ENCODE measurements around the gene GDI1.

The GDI1 gene

GRCh38 chrX:154437971-154438893, 1.3 kb downstream of the GDI1 start:
- no peak for TF ChIP-seq CTCF (IDR thresholded peaks at IDR 0.05; ENCODE audit: low read depth, low read length, missing control alignments)
- H3K27ac ChIP-seq = no peak overlapping the region
- in situ Hi-C loops (cut with HindIII; ENCODE audit: low pct_ligation_motif_present, low sequenced_read_pairs) = no loop called here

GRCh38 chrX:154439841-154440240, 2.9 kb downstream of the GDI1 start:
- in situ Hi-C loops (cut with HindIII; ENCODE audit: low pct_ligation_motif_present, low sequenced_read_pairs) = no loop called here
- Histone ChIP-seq H3K27ac (no peak overlapping the region), H3K27me3 (replicated peaks) (no peaks in the 10 kb centered on the region), H3K36me3 (replicated peaks) (peaks cover 24% of the 10 kb centered on the region), H3K4me3 (ENCODE audit: low read depth, low read length) (no peak overlapping the region)
- no peak for TF ChIP-seq CTCF (IDR thresholded peaks at IDR 0.05; ENCODE audit: low read depth, low read length, missing control alignments)
- DNase-seq = no peak

More at GRCh38 chrX:154437971-154438893, 1.3 kb downstream of the GDI1 start:
- Histone ChIP-seq H3K27me3 (replicated peaks) (no peaks in the 10 kb centered on the region), H3K4me3 (ENCODE audit: low read depth, low read length) (peak overlapping the region; percentile 71), H3K36me3 (replicated peaks) (peaks cover 24% of the 10 kb centered on the region)
- DNase-seq = no peak

- DNase-seq = no peak
- no peak for TF ChIP-seq CTCF (IDR thresholded peaks at IDR 0.05; ENCODE audit: low read depth, low read length, missing control alignments)
- peaks cover 17% of the 10 kb centered on the region for H3K36me3 ChIP-seq (replicated peaks)
- no peaks in the 10 kb centered on the region for H3K27me3 ChIP-seq (replicated peaks)
- in situ Hi-C loops (cut with HindIII; ENCODE audit: low pct_ligation_motif_present, low sequenced_read_pairs) = no loop called here
- H3K4me3 ChIP-seq (ENCODE audit: low read depth, low read length) = no peak overlapping the region
- no peak overlapping the region for H3K27ac ChIP-seq
Measured at GRCh38 chrX:154440623-154441357, 3.8 kb downstream of the GDI1 start.

DNA sequence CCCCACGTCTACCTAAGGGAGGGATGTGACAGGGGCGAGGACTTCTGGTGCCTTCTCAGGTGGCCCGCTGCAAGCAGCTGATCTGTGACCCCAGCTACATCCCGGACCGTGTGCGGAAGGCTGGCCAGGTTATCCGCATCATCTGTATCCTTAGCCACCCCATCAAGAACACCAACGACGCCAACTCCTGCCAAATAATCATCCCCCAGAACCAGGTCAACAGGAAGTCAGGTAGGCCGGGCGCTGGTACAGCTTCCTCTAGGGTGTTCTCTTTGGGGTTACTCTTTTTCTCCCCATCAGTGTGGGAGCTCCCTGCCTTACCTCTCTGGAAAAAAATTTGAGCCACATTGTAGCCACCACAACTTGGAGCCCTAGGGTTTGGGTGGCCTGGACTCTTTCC, 4.6 kb downstream of the GDI1 start:
- no peak for DNase-seq
- Histone ChIP-seq H3K36me3 (replicated peaks) (peaks cover 16% of the 10 kb centered on the region), H3K27ac (no peak overlapping the region), H3K4me3 (ENCODE audit: low read depth, low read length) (no peak overlapping the region), H3K27me3 (replicated peaks) (no peaks in the 10 kb centered on the region)
- in situ Hi-C loops (cut with HindIII; ENCODE audit: low pct_ligation_motif_present, low sequenced_read_pairs) = no loop called here
- no peak for TF ChIP-seq CTCF (IDR thresholded peaks at IDR 0.05; ENCODE audit: low read depth, low read length, missing control alignments)

DNA sequence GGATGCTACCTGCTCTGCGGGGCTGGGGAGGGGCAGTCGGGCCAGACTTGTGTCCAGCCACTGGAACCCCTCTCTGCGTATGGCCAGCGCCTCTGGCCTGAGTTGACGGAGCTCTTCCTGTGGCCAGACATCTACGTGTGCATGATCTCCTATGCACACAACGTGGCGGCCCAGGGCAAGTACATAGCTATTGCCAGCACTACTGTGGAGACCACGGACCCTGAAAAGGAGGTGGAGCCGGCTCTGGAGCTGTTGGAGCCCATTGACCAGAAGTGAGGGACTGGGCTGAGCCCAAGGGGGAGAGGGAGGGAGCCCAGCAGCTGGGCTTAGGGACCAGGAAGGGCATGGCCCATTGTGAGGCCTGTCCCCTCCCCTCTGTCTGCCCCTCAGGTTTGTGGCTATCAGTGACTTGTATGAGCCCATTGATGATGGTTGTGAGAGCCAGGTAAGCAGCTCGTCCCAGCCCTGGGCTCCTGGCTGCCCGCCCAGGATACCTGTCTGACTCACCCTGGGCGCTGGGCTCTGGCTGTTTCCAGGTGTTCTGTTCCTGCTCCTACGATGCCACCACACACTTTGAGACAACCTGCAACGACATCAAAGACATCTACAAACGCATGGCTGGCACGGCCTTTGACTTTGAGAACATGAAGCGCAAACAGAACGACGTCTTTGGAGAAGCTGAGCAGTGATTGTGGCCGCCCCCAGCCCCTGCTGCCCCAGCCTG, 5.2 kb downstream of the GDI1 start:
- no peak for TF ChIP-seq CTCF (IDR thresholded peaks at IDR 0.05; ENCODE audit: low read depth, low read length, missing control alignments)
- Histone ChIP-seq H3K36me3 (replicated peaks) (peaks cover 16% of the 10 kb centered on the region), H3K27me3 (replicated peaks) (no peaks in the 10 kb centered on the region), H3K4me3 (ENCODE audit: low read depth, low read length) (no peak overlapping the region), H3K27ac (no peak overlapping the region)
- DNase-seq = no peak
- in situ Hi-C loops (cut with HindIII; ENCODE audit: low pct_ligation_motif_present, low sequenced_read_pairs) = no loop called here

Data from brain microvascular endothelial cell (primary cell).